T-helper 1 cell treated with Interleukin-12 subunit alpha and Interleukin-12 subunit beta and Interleukin-4 antibody, amounts not matched to agents 30 μg/mL and 1 μg/mL, for 36 hours (primary cell): ENCODE measurements around the gene CADPS.

ENCODE experiments used
- H3K27ac Mint-ChIP-seq: one replicate; pipeline ENCODE4 v1.8.0; 2021; ENCODE audit warnings: mild to moderate bottlenecking, mixed read lengths
- H3K27me3 Mint-ChIP-seq: one replicate; pipeline ENCODE4 v1.8.0; 2021; ENCODE audit warnings: low read depth, mixed read lengths
- H3K36me3 Mint-ChIP-seq: one replicate; pipeline ENCODE4 v1.8.0; 2021; ENCODE audit warnings: low read depth, mixed read lengths
- H3K4me1 Mint-ChIP-seq: one replicate; pipeline ENCODE4 v1.8.0; 2021; ENCODE audit warnings: low read depth, mixed read lengths
- H3K4me3 Mint-ChIP-seq: one replicate; pipeline ENCODE4 v1.8.0; 2021; ENCODE audit warnings: mild to moderate bottlenecking, moderate library complexity, mixed read lengths
- H3K9me3 Mint-ChIP-seq: one replicate; pipeline ENCODE4 v1.8.0; 2021; ENCODE audit warnings: mixed read lengths

The CADPS gene

GRCh38 chr3:62837145-62837787, 38.0 kb downstream of the CADPS start:
- Mint-ChIP-seq H3K9me3 (no peaks in the 10 kb centered on the region), H3K4me1 (no peaks in the 10 kb centered on the region), H3K27me3 (no peaks in the 10 kb centered on the region), H3K36me3 (no peaks in the 10 kb centered on the region), H3K27ac (no peak overlapping the region), H3K4me3 (no peak overlapping the region)

GRCh38 chr3:62835554-62836236, 39.5 kb downstream of the CADPS start:
- H3K36me3 Mint-ChIP-seq: no peaks in the 10 kb centered on the region
- H3K4me1 Mint-ChIP-seq: no peaks in the 10 kb centered on the region
- no peak overlapping the region for H3K4me3 Mint-ChIP-seq
- no peak overlapping the region for H3K27ac Mint-ChIP-seq
- no peaks in the 10 kb centered on the region for H3K27me3 Mint-ChIP-seq
- no peaks in the 10 kb centered on the region for H3K9me3 Mint-ChIP-seq

- Mint-ChIP-seq H3K36me3 (no peaks in the 10 kb centered on the region), H3K4me3 (no peak overlapping the region), H3K27me3 (no peaks in the 10 kb centered on the region), H3K4me1 (no peaks in the 10 kb centered on the region), H3K9me3 (no peaks in the 10 kb centered on the region), H3K27ac (no peak overlapping the region)
Observed at GRCh38 chr3:62833538-62833937, 41.7 kb downstream of the CADPS start.

GRCh38 chr3:62832553-62832952, 42.7 kb downstream of the CADPS start:
- no peaks in the 10 kb centered on the region for H3K27me3 Mint-ChIP-seq
- no peaks in the 10 kb centered on the region for H3K36me3 Mint-ChIP-seq
- H3K4me3 Mint-ChIP-seq: no peak overlapping the region
- H3K4me1 Mint-ChIP-seq: no peaks in the 10 kb centered on the region
- H3K9me3 Mint-ChIP-seq: no peaks in the 10 kb centered on the region
- no peak overlapping the region for H3K27ac Mint-ChIP-seq

GRCh38 chr3:62830727-62831322, 44.4 kb downstream of the CADPS start:
- no peaks in the 10 kb centered on the region for H3K4me1 Mint-ChIP-seq
- H3K4me3 Mint-ChIP-seq: no peak overlapping the region
- no peaks in the 10 kb centered on the region for H3K9me3 Mint-ChIP-seq
- no peak overlapping the region for H3K27ac Mint-ChIP-seq
- H3K36me3 Mint-ChIP-seq: no peaks in the 10 kb centered on the region
- H3K27me3 Mint-ChIP-seq: no peaks in the 10 kb centered on the region

- Mint-ChIP-seq H3K4me3 (no peak overlapping the region), H3K9me3 (no peaks in the 10 kb centered on the region), H3K27ac (no peak overlapping the region), H3K36me3 (no peaks in the 10 kb centered on the region), H3K27me3 (no peaks in the 10 kb centered on the region), H3K4me1 (no peaks in the 10 kb centered on the region)
Observed at GRCh38 chr3:62827550-62827949, 47.7 kb downstream of the CADPS start.

- H3K4me3 Mint-ChIP-seq: no peak overlapping the region
- no peaks in the 10 kb centered on the region for H3K9me3 Mint-ChIP-seq
- H3K27me3 Mint-ChIP-seq: no peaks in the 10 kb centered on the region
- no peak overlapping the region for H3K27ac Mint-ChIP-seq
- H3K36me3 Mint-ChIP-seq: no peaks in the 10 kb centered on the region
- no peaks in the 10 kb centered on the region for H3K4me1 Mint-ChIP-seq
Observed at GRCh38 chr3:62824965-62825592, 50.1 kb downstream of the CADPS start.

- Mint-ChIP-seq H3K4me1 (no peaks in the 10 kb centered on the region), H3K9me3 (no peaks in the 10 kb centered on the region), H3K36me3 (no peaks in the 10 kb centered on the region), H3K27me3 (no peaks in the 10 kb centered on the region), H3K4me3 (no peak overlapping the region), H3K27ac (no peak overlapping the region)
Observed at GRCh38 chr3:62823461-62824050, 51.7 kb downstream of the CADPS start.

GRCh38 chr3:62822905-62823304, 52.3 kb downstream of the CADPS start:
- no peak overlapping the region for H3K27ac Mint-ChIP-seq
- no peaks in the 10 kb centered on the region for H3K36me3 Mint-ChIP-seq
- no peaks in the 10 kb centered on the region for H3K27me3 Mint-ChIP-seq
- H3K9me3 Mint-ChIP-seq: no peaks in the 10 kb centered on the region
- H3K4me3 Mint-ChIP-seq: no peak overlapping the region
- no peaks in the 10 kb centered on the region for H3K4me1 Mint-ChIP-seq

GRCh38 chr3:62818347-62818746, 56.9 kb downstream of the CADPS start:
- Mint-ChIP-seq H3K4me1 (peaks cover 1% of the 10 kb centered on the region), H3K4me3 (no peak overlapping the region), H3K36me3 (no peaks in the 10 kb centered on the region), H3K27me3 (no peaks in the 10 kb centered on the region), H3K27ac (no peak overlapping the region), H3K9me3 (no peaks in the 10 kb centered on the region)

- Mint-ChIP-seq H3K27ac (no peak overlapping the region), H3K4me1 (peaks cover 1% of the 10 kb centered on the region), H3K36me3 (no peaks in the 10 kb centered on the region), H3K4me3 (no peak overlapping the region), H3K27me3 (no peaks in the 10 kb centered on the region), H3K9me3 (no peaks in the 10 kb centered on the region)
Observed at GRCh38 chr3:62817678-62818077, 57.5 kb downstream of the CADPS start.

GRCh38 chr3:62815981-62816380, 59.2 kb downstream of the CADPS start:
- no peaks in the 10 kb centered on the region for H3K9me3 Mint-ChIP-seq
- no peaks in the 10 kb centered on the region for H3K27me3 Mint-ChIP-seq
- no peak overlapping the region for H3K4me3 Mint-ChIP-seq
- no peaks in the 10 kb centered on the region for H3K36me3 Mint-ChIP-seq
- H3K4me1 Mint-ChIP-seq: peaks cover 1% of the 10 kb centered on the region
- no peak overlapping the region for H3K27ac Mint-ChIP-seq

- Mint-ChIP-seq H3K4me3 (no peak overlapping the region), H3K36me3 (no peaks in the 10 kb centered on the region), H3K27ac (no peak overlapping the region), H3K4me1 (peaks cover 1% of the 10 kb centered on the region), H3K9me3 (no peaks in the 10 kb centered on the region), H3K27me3 (no peaks in the 10 kb centered on the region)
Observed at GRCh38 chr3:62812631-62813030, 62.6 kb downstream of the CADPS start.

- H3K36me3 Mint-ChIP-seq: no peaks in the 10 kb centered on the region
- no peaks in the 10 kb centered on the region for H3K4me1 Mint-ChIP-seq
- H3K4me3 Mint-ChIP-seq: no peak overlapping the region
- no peak overlapping the region for H3K27ac Mint-ChIP-seq
- H3K27me3 Mint-ChIP-seq: no peaks in the 10 kb centered on the region
- no peaks in the 10 kb centered on the region for H3K9me3 Mint-ChIP-seq
Observed at GRCh38 chr3:62811119-62811518, 64.1 kb downstream of the CADPS start.

- Mint-ChIP-seq H3K36me3 (no peaks in the 10 kb centered on the region), H3K27ac (no peak overlapping the region), H3K27me3 (no peaks in the 10 kb centered on the region), H3K4me3 (no peak overlapping the region), H3K9me3 (no peaks in the 10 kb centered on the region), H3K4me1 (no peaks in the 10 kb centered on the region)
Observed at GRCh38 chr3:62809369-62809768, 65.8 kb downstream of the CADPS start.
